K562 (cell line): ENCODE results near the gene STK36. TPM values are rescaled to one million over a fixed set of nuclear protein-coding genes. Genes with fewer than 3 reads are reported as not detected.
"Not testable (repeated sequence)": the region's sequence is repeated elsewhere in the genome, so short reads cannot be mapped to it uniquely, and the experiment has no call there.

ENCODE experiments used
- ATAC-seq: fragments of 200-7000 bp; cut with Tn5 transposase; 3 replicates; pipeline ENCODE4 v1.9.1; 2020; ENCODE audit warnings: moderate library complexity
- BruUV-seq: library from RNA; stranded (reverse); fragments of 400-500 nt; replicated peaks from 2 replicates; lab custom pipeline; 2021; lab: Mats Ljungman, UMichigan
- CTCF ChIA-PET: fragments of 300-600 bp; formaldehyde crosslinking; extraction: SDS; loops from one replicate; lab custom pipeline; 2021; ENCODE audit warnings: low intra/inter-chr PET ratio; lab: Yijun Ruan, JAX
- POLR2A ChIA-PET: fragments of 300-600, 350-650 bp; sonication (Branson Sonifier 250); formaldehyde crosslinking; extraction: SDS; loops from one replicate; lab custom pipeline; 2021; ENCODE audit warnings: antibody characterized with exemption, inconsistent platforms; lab: Yijun Ruan, JAX
- DNase-seq, 4 experiments: peaks; one replicate each; pipeline versions ENCODE4 v3.0.0 to v3.0.0-alpha.2; 2011 to 2018; ENCODE audit warnings: low spot score in 3 of 4, mixed read lengths in 3 of 4; ENCODE audit errors: extremely low read depth in 1 of 4
- FAIRE-seq: peaks from 2 replicates; lab custom pipeline; 2011; peaks lifted over from hg19 to GRCh38; lab: Jason Lieb, UNC
- H2AFZ ChIP-seq: 2 replicates; pipeline ENCODE4 v1.6.0; 2011; ENCODE audit warnings: low read depth, low read length, control low read depth, inconsistent platforms
- H3K27ac ChIP-seq: fragments of 200-600 bp; 3 replicates; pipeline ENCODE4 v1.8.0; 2011; ENCODE audit warnings: low read depth, mild to moderate bottlenecking, control low read depth, inconsistent platforms, low read length, moderate library complexity, mixed read lengths; ENCODE audit errors: extremely low read depth
- H3K27me3 ChIP-seq, 2 experiments: fragments of 300-600 bp in 1 of 2; 2 replicates in 1 of 2; 3 replicates in 1 of 2; pipeline versions ENCODE4 v1.6.0 to v1.8.0; 2011; ENCODE audit warnings: inconsistent platforms in 2 of 2, low read length in 2 of 2, mild to moderate bottlenecking in 1 of 2, mixed read lengths in 1 of 2, moderate library complexity in 1 of 2; ENCODE audit not compliant: control insufficient read depth in 2 of 2, insufficient read depth in 2 of 2
- H3K36me3 ChIP-seq: fragments of 300-600 bp; 3 replicates; pipeline ENCODE4 v1.8.0; 2011; ENCODE audit warnings: mild to moderate bottlenecking, low read length, inconsistent platforms; ENCODE audit not compliant: control insufficient read depth, insufficient read depth
- H3K4me1 ChIP-seq, 2 experiments: fragments of 200-600 bp in 1 of 2; replicated peaks in 1 of 2; 2 replicates in 1 of 2; 3 replicates in 1 of 2; pipeline versions ENCODE4 v1.5.1 to v1.8.0; 2011; ENCODE audit warnings: inconsistent platforms in 2 of 2, low read length in 2 of 2, mild to moderate bottlenecking in 1 of 2, mixed read lengths in 1 of 2, moderate library complexity in 1 of 2; ENCODE audit not compliant: control insufficient read depth in 2 of 2, insufficient read depth in 2 of 2
- H3K4me2 ChIP-seq: 2 replicates; pipeline ENCODE4 v1.6.1; 2011; ENCODE audit warnings: low read length, control low read depth, inconsistent platforms, mixed read lengths; ENCODE audit not compliant: insufficient read depth
- H3K4me3 ChIP-seq: fragments of 200-600 bp; sonication (generic), shearing (Covaris generic); 2 replicates; pipeline ENCODE4 v1.5.1; 2016; ENCODE audit warnings: control low read depth, inconsistent platforms
- H3K79me2 ChIP-seq: fragments of 200-600 bp; 3 replicates; pipeline ENCODE4 v1.8.0; 2011; ENCODE audit warnings: low read length, inconsistent platforms; ENCODE audit not compliant: control insufficient read depth, insufficient read depth
- H3K9ac ChIP-seq, 2 experiments: 2 replicates each; pipeline versions ENCODE4 v1.6.0 to v1.6.1; 2011; ENCODE audit warnings: low read depth in 2 of 2, low read length in 2 of 2, control low read depth in 1 of 2, inconsistent platforms in 1 of 2, mild to moderate bottlenecking in 1 of 2, mixed read lengths in 1 of 2; ENCODE audit not compliant: insufficient read depth in 1 of 2
- H3K9me1 ChIP-seq: one replicate; pipeline ENCODE4 v1.6.0; 2011; ENCODE audit warnings: inconsistent platforms, mild to moderate bottlenecking, low read length, moderate library complexity; ENCODE audit not compliant: control insufficient read depth, insufficient read depth
- H3K9me3 ChIP-seq: replicated peaks from 2 replicates; pipeline ENCODE4 v1.5.1; 2011; ENCODE audit warnings: low read depth, low read length, inconsistent platforms; ENCODE audit not compliant: control insufficient read depth, insufficient read depth
- H4K20me1 ChIP-seq: replicated peaks from 2 replicates; pipeline ENCODE4 v1.6.1; 2011; ENCODE audit warnings: low read length, inconsistent platforms, mixed read lengths; ENCODE audit not compliant: control insufficient read depth, insufficient read depth
- CHD4 ChIP-seq: fragments of 200-600 bp; sonication (generic); IDR thresholded peaks from 3 replicates; pipeline ENCODE4 v1.6.1; 2012; ENCODE audit warnings: low read depth, mild to moderate bottlenecking, mixed read lengths, low read length, inconsistent platforms; ENCODE audit not compliant: insufficient read depth, insufficient replicate concordance, poor library complexity, severe bottlenecking
- GATAD2B ChIP-seq: fragments of 450-650 bp; IDR thresholded peaks from 2 replicates; pipeline ENCODE4 v1.6.1; 2017; ENCODE audit warnings: mild to moderate bottlenecking, borderline replicate concordance
- RCOR1 ChIP-seq, 2 experiments: IDR thresholded peaks; 2 replicates each; pipeline ENCODE4 v1.6.1; 2012; ENCODE audit warnings: low read depth in 2 of 2, low read length in 2 of 2, borderline replicate concordance in 1 of 2, improper control_type of control experiment in 1 of 2
- SRF ChIP-seq, 2 experiments: fragments of 250-450, 450-650 bp in 1 of 2; sonication (Bioruptor Pico) in 1 of 2; sonication (generic) in 1 of 2; formaldehyde crosslinking; IDR thresholded peaks; 2 replicates each; pipeline versions ENCODE4 v1.5.0 to v1.5.1; 2020 to 2022; ENCODE audit warnings: mild to moderate bottlenecking in 1 of 2, missing genetic modification reagents in 1 of 2
- TEAD1 ChIP-seq, 2 experiments: fragments of 450-650 bp in 1 of 2; sonication (generic) in 1 of 2; formaldehyde crosslinking; IDR thresholded peaks; 2 replicates each; pipeline versions ENCODE4 v1.4.0 to v1.8.0; 2020 to 2022; ENCODE audit warnings: mild to moderate bottlenecking in 2 of 2, missing genetic modification reagents in 1 of 2
- WGBS: fragments of 100-300 bp; shearing (Covaris generic); methylation state at CpG from one replicate; pipeline ENCODE4 v1.1.6; 2016; ENCODE audit warnings: low coverage, mixed read lengths; ENCODE audit not compliant: insufficient coverage; ENCODE audit errors: missing lambda C conversion rate; 5-methylcytosine and 5-hydroxymethylcytosine counted together
- in situ Hi-C: fragments of 300-500 bp; cut with MboI; formaldehyde crosslinking; loops from 4 replicates; pipeline ENCODE4 v1.15.0; 2018; ENCODE audit warnings: inconsistent platforms, mixed read lengths
- intact Hi-C: fragments of 100-400 bp; cut with micrococcal nuclease; formaldehyde crosslinking; loops from 2 replicates; pipeline ENCODE4 v1.14.2; 2022
- polyA plus RNA-seq, 8 experiments: library from polyadenylated mRNA; depleted of rRNA in 4 of 8; stranded (reverse) in 5 of 8; unstranded in 3 of 8; fragments of >200 nt; fragmentation: Nextera tagmentation in 2 of 8; fragmentation: Illumina TruSeq in 1 of 8; extraction: Ambion mirVana in 2 of 8; extraction: Trizol in 1 of 8; gene quantifications; 2 replicates each; pipeline versions ENCODE4 v1.2.1 to v1.2.3, GENCODE V29; 2011 to 2014; ENCODE audit warnings: inconsistent platforms in 1 of 8, missing spikeins in 1 of 8
- total RNA-seq, 7 experiments: library from RNA; depleted of rRNA in 6 of 7; stranded (reverse); fragments of >200 nt in 6 of 7; fragmentation: Illumina TruSeq in 2 of 7; extraction: Trizol in 2 of 7; gene quantifications; 2 replicates each; pipeline versions ENCODE4 v1.2.1 to v1.2.3, GENCODE V29; 2011 to 2021; ENCODE audit warnings: low replicate concordance in 1 of 7
- TF ChIP-seq, protein P1 (sequence below), 3 experiments: IDR thresholded peaks in 2 of 3; conservative IDR thresholded peaks in 1 of 3; 2 replicates each; pipeline ENCODE4 v1.5.1; 2011 to 2012; ENCODE audit warnings: low read length in 3 of 3, mild to moderate bottlenecking in 3 of 3, control low read depth in 2 of 3, improper control_type of control experiment in 1 of 3, inconsistent platforms in 1 of 3, low read depth in 1 of 3, mixed read lengths in 1 of 3, moderate library complexity in 1 of 3; ENCODE audit not compliant: insufficient read depth in 2 of 3

Gene STK36
- total and polyA plus RNA-seq, 9 of the 15 experiments (the other 6 are each of a cell fraction or from before 2014, with no cell fraction given), result 3.5 to 12.4 (median 6.7) TPM

DNA sequence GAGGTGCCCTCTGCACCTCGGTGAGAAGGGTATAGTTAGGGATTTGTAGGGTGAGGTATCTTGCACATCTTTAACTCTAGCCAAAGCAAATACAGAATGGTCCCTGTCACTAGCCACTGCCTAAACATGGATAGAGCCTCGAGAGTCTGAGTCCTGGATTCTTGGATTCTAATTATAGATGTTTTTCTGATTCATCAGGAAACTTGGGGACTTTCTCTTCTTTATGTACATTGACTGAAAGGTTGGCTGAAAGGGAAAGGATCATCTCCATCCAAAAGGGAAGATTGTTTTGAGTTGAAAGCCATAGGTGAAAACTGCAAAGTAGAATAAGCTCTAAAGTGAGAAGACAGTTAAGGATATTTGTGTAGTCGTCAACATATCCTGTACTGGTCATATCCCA, 8.2 kb downstream of the STK36 start:
- Histone ChIP-seq H3K27me3 (no peaks in the 10 kb centered on the region), H3K4me3 (no peak overlapping the region), H3K9me3 (no peaks in the 10 kb centered on the region), H3K27ac (no peak overlapping the region), H3K36me3 (no peaks in the 10 kb centered on the region), H4K20me1 (no peaks in the 10 kb centered on the region), H3K79me2 (no peaks in the 10 kb centered on the region), H2AFZ (no peak overlapping the region; the same call in 1 of the 2 replicates), H3K4me1 (peaks cover 6 to 12% of the 10 kb centered on the region in 2 experiments; a peak in 3 of 5 replicates), H3K9me1 (no peaks in the 10 kb centered on the region), H3K9ac (no peak overlapping the region), H3K4me2 (no peak overlapping the region)
- intact Hi-C loops, result no loop called here
- FAIRE-seq (no peak), DNase-seq (no peak), ATAC-seq (no peak)
- BruUV-seq, result no TSS peak
- POLR2A ChIA-PET, result interaction anchor here (0.6 kb wide), 1 partner anchor 22 kb away, joined by 3 read pairs; no protein-coding TSS in a partner anchor
- in situ Hi-C loops, result no loop called here
- CTCF ChIA-PET, result no interaction called here
- TF ChIP-seq GATAD2B, result no peak
- TF ChIP-seq CHD4, result no peak
- WGBS, result 39% methylated on average over 3 of the region's 3 CpGs

DNA sequence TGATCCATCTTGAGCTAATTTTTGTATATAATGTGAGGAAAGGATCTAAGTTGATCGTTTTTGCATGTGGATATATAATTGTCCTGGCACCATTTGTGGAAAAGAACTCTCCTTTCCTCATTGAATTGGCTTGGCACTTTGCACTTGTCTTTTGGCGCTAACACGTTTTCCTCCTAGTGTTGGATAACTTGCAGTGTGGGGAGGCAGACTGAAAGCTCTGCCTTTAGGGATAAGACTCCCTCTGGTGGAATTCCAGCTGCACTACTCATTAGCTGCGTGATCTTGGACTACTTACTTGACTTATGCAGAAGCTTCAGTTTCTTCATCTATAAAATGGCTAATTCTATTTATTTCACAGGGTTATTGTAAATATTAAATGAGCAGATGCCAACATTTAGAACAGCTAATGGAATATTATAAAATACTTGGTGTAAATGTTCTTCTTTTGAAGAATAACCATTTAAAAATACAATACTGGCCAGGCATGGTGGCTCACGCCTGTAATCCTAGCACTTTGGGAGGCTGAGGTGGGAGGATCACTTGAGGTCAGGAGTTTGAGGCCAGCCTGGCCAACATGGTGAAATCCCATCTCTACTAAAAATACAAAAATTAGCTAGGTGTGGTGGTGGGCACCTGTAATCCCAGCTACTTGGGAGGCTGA, 15.6 kb downstream of the STK36 start:
- H3K9me3 ChIP-seq, H3K4me1 ChIP-seq, H3K36me3 ChIP-seq, H3K4me2 ChIP-seq, in situ Hi-C loops, H3K27ac ChIP-seq, H3K27me3 ChIP-seq, BruUV-seq, H3K4me3 ChIP-seq, H3K9me1 ChIP-seq, H3K79me2 ChIP-seq, H3K9ac ChIP-seq, H4K20me1 ChIP-seq: not testable (repeated sequence)
- intact Hi-C loops, result loop anchor here (1.0 kb wide), 1 partner anchor 29 kb away; no protein-coding TSS in a partner anchor
- WGBS, result 21% methylated on average over 5 of the region's 5 CpGs
- peak; percentile 93 for FAIRE-seq
- POLR2A ChIA-PET, result interaction anchor here (0.7 to 0.9 kb wide), 3 partner anchors 10 to 160 kb away, joined by 3 to 4 read pairs (median 3); no protein-coding TSS in a partner anchor
- CTCF ChIA-PET, result interaction anchor here (1.2 kb wide), 1 partner anchor 29 kb away, joined by 8 read pairs; the partner anchor contains the start of genes BCS1L and ZNF142
- peak overlapping the region; percentile 78; the same call in 1 of the 2 replicates for H2AFZ ChIP-seq
- ATAC-seq, result peak; percentile 100
- peak; percentile 42 to 76 (median 55) for DNase-seq
- 0 out of 4 replicates have a peak, but pooled peaks of 1 of the 2 experiments have one; percentile 35 for TF ChIP-seq TEAD1 (CRISPR knock-in tag; IDR thresholded peaks at IDR 0.05)
- TF ChIP-seq SRF (CRISPR knock-in tag; IDR thresholded peaks at IDR 0.05), result peak in 1 of 2 experiments; percentile 40; a peak in 1 of 4 replicates
- TF ChIP-seq RCOR1 (IDR thresholded peaks at IDR 0.05; ENCODE audit: borderline replicate concordance in 1 of 2, low read depth in 2 of 2, low read length in 2 of 2), result 0 out of 4 replicates have a peak, but pooled peaks of 1 of the 2 experiments have one; percentile 18
- TF ChIP-seq, protein P1, sequence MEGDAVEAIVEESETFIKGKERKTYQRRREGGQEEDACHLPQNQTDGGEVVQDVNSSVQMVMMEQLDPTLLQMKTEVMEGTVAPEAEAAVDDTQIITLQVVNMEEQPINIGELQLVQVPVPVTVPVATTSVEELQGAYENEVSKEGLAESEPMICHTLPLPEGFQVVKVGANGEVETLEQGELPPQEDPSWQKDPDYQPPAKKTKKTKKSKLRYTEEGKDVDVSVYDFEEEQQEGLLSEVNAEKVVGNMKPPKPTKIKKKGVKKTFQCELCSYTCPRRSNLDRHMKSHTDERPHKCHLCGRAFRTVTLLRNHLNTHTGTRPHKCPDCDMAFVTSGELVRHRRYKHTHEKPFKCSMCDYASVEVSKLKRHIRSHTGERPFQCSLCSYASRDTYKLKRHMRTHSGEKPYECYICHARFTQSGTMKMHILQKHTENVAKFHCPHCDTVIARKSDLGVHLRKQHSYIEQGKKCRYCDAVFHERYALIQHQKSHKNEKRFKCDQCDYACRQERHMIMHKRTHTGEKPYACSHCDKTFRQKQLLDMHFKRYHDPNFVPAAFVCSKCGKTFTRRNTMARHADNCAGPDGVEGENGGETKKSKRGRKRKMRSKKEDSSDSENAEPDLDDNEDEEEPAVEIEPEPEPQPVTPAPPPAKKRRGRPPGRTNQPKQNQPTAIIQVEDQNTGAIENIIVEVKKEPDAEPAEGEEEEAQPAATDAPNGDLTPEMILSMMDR (IDR thresholded peaks at IDR 0.05 in 2 of 3, conservative IDR thresholded peaks at IDR 0.05 in 1 of 3; ENCODE audit: insufficient read depth in 2 of 3, low read depth in 1 of 3, low read length in 3 of 3), result peak; percentile 78 to 88 (median 86)
